Muscle of leg (tissue), 11 donors: ENCODE measurements around the gene LDLRAD4. TPM values are rescaled to one million over a fixed set of nuclear protein-coding genes. Genes with fewer than 3 reads are reported as not detected.

ENCODE experiments used
- DNase-seq: peaks from one replicate; pipeline ENCODE4 v3.0.0; 2013
- H3K27ac ChIP-seq: one replicate; pipeline ENCODE4 v1.5.1; 2013; ENCODE audit warnings: mild to moderate bottlenecking, low read length, control low read depth
- H3K27me3 ChIP-seq: one replicate; pipeline ENCODE4 v1.6.1; 2013; ENCODE audit warnings: low read length; ENCODE audit not compliant: control insufficient read depth, insufficient read depth
- H3K36me3 ChIP-seq: one replicate; pipeline ENCODE4 v1.6.1; 2013; ENCODE audit warnings: low read length; ENCODE audit not compliant: control insufficient read depth, insufficient read depth
- H3K4me1 ChIP-seq: one replicate; pipeline ENCODE4 v1.6.1; 2013; ENCODE audit warnings: low read length; ENCODE audit not compliant: control insufficient read depth, insufficient read depth
- H3K4me3 ChIP-seq: one replicate; pipeline ENCODE4 v1.5.1; 2013; ENCODE audit warnings: low read length, control low read depth
- H3K9me3 ChIP-seq: replicated peaks from 2 replicates; pipeline ENCODE4 v1.6.1; 2013; ENCODE audit warnings: low read depth, low read length; ENCODE audit not compliant: control insufficient read depth
- WGBS: methylation state at CpG from one replicate; pipeline ENCODE4 v1.1.5; 2013; ENCODE audit warnings: missing lambda C conversion rate; ENCODE audit not compliant: insufficient coverage; 5-methylcytosine and 5-hydroxymethylcytosine counted together
- polyA plus RNA-seq, 8 donors: library from polyadenylated mRNA; unstranded; fragments of 120-200 nt; gene quantifications; one replicate each; pipeline versions ENCODE4 v1.2.1 to v1.2.3, GENCODE V29; 2013; ENCODE audit warnings: inconsistent platforms in 1 of 8, low replicate concordance in 1 of 8; ENCODE audit not compliant: insufficient read length in 8 of 8, insufficient read depth in 1 of 8
- total RNA-seq: library from RNA; stranded (reverse); fragments of 120-200 nt; gene quantifications from one replicate; pipeline ENCODE4 v1.2.4, GENCODE V29; 2013

LDLRAD4 gene
- total and polyA plus RNA-seq, 9 donors = 9.0 to 20.8 (median 14.4) TPM

- Histone ChIP-seq H3K9me3 (no peaks in the 10 kb centered on the region), H3K4me3 (no peak overlapping the region), H3K27ac (no peak overlapping the region), H3K4me1 (peaks cover 35% of the 10 kb centered on the region), H3K27me3 (no peaks in the 10 kb centered on the region), H3K36me3 (no peaks in the 10 kb centered on the region)
- DNase-seq = no peak
- 100% methylated on average over 1 of the region's 3 CpGs for WGBS
Observed at GRCh38 chr18:13451213-13451540, 232.6 kb downstream of the LDLRAD4 start.

- WGBS = 74% methylated on average over 13 of the region's 14 CpGs
- H3K27ac ChIP-seq = no peak overlapping the region
- no peaks in the 10 kb centered on the region for H3K27me3 ChIP-seq
- no peaks in the 10 kb centered on the region for H3K9me3 ChIP-seq
- DNase-seq = no peak
- peaks cover 30% of the 10 kb centered on the region for H3K4me1 ChIP-seq
- no peaks in the 10 kb centered on the region for H3K36me3 ChIP-seq
- H3K4me3 ChIP-seq = no peak overlapping the region
Observed at GRCh38 chr18:13451661-13452387, 233.3 kb downstream of the LDLRAD4 start.

DNA sequence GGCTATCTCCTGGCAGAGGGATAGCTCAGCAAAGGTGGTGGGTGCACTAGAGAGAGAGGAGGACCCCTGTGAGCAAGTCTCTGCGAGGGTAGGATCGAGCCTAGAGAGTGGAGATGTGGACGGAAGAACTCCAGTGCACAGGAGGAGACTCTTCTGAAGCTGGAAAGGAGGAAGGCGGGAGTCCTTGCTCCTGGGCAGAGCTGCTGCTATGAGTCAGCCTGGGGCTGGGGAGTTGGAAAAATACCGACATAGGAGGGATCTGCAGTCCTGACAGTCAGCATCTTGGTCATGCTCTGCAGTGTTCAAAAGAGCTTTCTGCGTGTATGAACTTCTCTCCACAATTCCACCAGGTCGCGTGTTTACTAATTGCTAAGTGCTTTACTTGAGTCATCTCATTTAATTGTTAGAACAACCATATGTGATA lies 233.8 kb downstream of the LDLRAD4 start:
- Histone ChIP-seq H3K36me3 (no peaks in the 10 kb centered on the region), H3K4me3 (no peak overlapping the region), H3K4me1 (peaks cover 27% of the 10 kb centered on the region), H3K9me3 (no peaks in the 10 kb centered on the region), H3K27me3 (no peaks in the 10 kb centered on the region), H3K27ac (no peak overlapping the region)
- 16% methylated on average over 4 of the region's 8 CpGs for WGBS
- DNase-seq = peak; percentile 93

GRCh38 chr18:13452871-13453680 lies 234.5 kb downstream of the LDLRAD4 start:
- WGBS = 70% methylated on average over 20 of the region's 21 CpGs
- Histone ChIP-seq H3K36me3 (no peaks in the 10 kb centered on the region), H3K9me3 (no peaks in the 10 kb centered on the region), H3K27me3 (no peaks in the 10 kb centered on the region), H3K27ac (no peak overlapping the region), H3K4me3 (no peak overlapping the region), H3K4me1 (peaks cover 21% of the 10 kb centered on the region)
- DNase-seq = no peak

- DNase-seq = no peak
- Histone ChIP-seq H3K9me3 (no peaks in the 10 kb centered on the region), H3K27me3 (no peaks in the 10 kb centered on the region), H3K4me1 (peaks cover 19% of the 10 kb centered on the region), H3K36me3 (no peaks in the 10 kb centered on the region), H3K27ac (no peak overlapping the region), H3K4me3 (no peak overlapping the region)
- 81% methylated on average over 15 of the region's 18 CpGs for WGBS
Observed at GRCh38 chr18:13453714-13454113, 235.2 kb downstream of the LDLRAD4 start.

GRCh38 chr18:13454363-13455150 lies 236.0 kb downstream of the LDLRAD4 start:
- peaks cover 19% of the 10 kb centered on the region for H3K4me1 ChIP-seq
- no peak overlapping the region for H3K4me3 ChIP-seq
- H3K27ac ChIP-seq = no peak overlapping the region
- H3K9me3 ChIP-seq = no peaks in the 10 kb centered on the region
- no peaks in the 10 kb centered on the region for H3K27me3 ChIP-seq
- 90% methylated on average over 11 of the region's 12 CpGs for WGBS
- DNase-seq = no peak
- no peaks in the 10 kb centered on the region for H3K36me3 ChIP-seq

DNA sequence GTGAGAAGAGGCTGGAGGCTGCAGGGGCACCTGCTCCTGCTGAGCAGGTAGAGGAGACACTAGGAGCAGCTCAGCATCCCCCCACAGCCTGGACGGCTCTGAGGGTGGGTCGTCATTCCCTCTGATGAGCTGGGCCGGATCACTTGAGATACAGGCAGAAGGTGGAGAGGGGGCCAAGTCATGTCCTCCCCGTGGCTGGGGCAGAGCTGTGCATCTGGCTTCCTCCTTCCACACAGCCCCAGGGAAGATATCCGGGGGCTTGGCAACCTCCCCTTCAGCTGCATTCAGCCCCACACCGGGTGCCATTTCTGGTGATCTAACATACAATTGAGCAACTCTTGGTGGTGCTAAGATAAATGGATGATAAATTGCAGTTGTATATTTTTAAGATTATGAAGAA lies 236.9 kb downstream of the LDLRAD4 start:
- Histone ChIP-seq H3K36me3 (no peaks in the 10 kb centered on the region), H3K27ac (no peak overlapping the region), H3K4me1 (peaks cover 19% of the 10 kb centered on the region), H3K9me3 (no peaks in the 10 kb centered on the region), H3K4me3 (no peak overlapping the region), H3K27me3 (no peaks in the 10 kb centered on the region)
- WGBS = no CpG with 5 or more reads among the region's 6 CpGs
- DNase-seq = no peak

- Histone ChIP-seq H3K4me3 (no peak overlapping the region), H3K36me3 (no peaks in the 10 kb centered on the region), H3K27ac (no peak overlapping the region), H3K4me1 (peaks cover 18% of the 10 kb centered on the region), H3K27me3 (no peaks in the 10 kb centered on the region), H3K9me3 (no peaks in the 10 kb centered on the region)
- 82% methylated on average over 19 of the region's 19 CpGs for WGBS
- DNase-seq = no peak
Observed at GRCh38 chr18:13455960-13456481, 237.5 kb downstream of the LDLRAD4 start.

GRCh38 chr18:13456736-13457271 lies 238.2 kb downstream of the LDLRAD4 start:
- WGBS = no CpG with 5 or more reads among the region's 3 CpGs
- H3K27ac ChIP-seq = no peak overlapping the region

More at GRCh38 chr18:13456736-13457271, 238.2 kb downstream of the LDLRAD4 start:
- no peaks in the 10 kb centered on the region for H3K36me3 ChIP-seq
- no peaks in the 10 kb centered on the region for H3K9me3 ChIP-seq
- H3K4me3 ChIP-seq = no peak overlapping the region
- H3K27me3 ChIP-seq = no peaks in the 10 kb centered on the region
- peaks cover 17% of the 10 kb centered on the region for H3K4me1 ChIP-seq
- DNase-seq = no peak
